Breast epithelium (tissue), 3 donors: Measurements from ENCODE around the gene STRA8.

ENCODE experiments used
- POLR2A ChIP-seq: fragments of 450-650 bp; IDR thresholded peaks from one replicate; pipeline ENCODE4 v1.6.1; 2016; ENCODE audit warnings: antibody characterized with exemption, mild to moderate bottlenecking, moderate library complexity
- POLR2AphosphoS5 ChIP-seq, 3 donors: sonication (generic); formaldehyde crosslinking; IDR thresholded peaks; one replicate each; pipeline ENCODE4 v1.6.1; 2017; ENCODE audit warnings: antibody characterized with exemption in 3 of 3
- TF ChIP-seq, protein P1 (sequence below), 3 donors: fragments of 450-650 bp; IDR thresholded peaks; one replicate each; pipeline ENCODE4 v1.5.1; 2016 to 2017; ENCODE audit warnings: antibody characterized with exemption in 3 of 3, mild to moderate bottlenecking in 3 of 3, moderate library complexity in 3 of 3

DNA sequence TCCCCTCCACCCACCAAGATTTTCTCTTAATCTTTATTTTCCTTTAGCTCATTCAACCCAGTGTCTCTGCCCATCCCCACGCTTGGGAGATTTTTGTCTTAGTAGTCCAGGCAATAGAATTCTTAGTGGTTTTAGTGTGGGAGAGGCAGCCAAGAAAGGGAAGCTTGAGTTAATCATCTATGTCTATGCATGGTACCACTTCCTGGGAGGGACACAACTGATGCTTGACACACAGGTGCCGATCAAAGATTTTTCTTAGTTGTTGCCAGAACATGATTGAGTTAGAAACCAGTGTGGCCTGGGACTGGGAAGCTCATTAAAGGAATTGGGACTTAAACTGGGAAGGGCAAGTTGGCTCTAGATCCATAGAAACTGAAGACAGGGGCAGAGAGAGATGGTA, 3.1 kb downstream of the STRA8 start:
- TF ChIP-seq POLR2A (no peak), POLR2AphosphoS5 (IDR thresholded peaks at IDR 0.05) (no peak)
- TF ChIP-seq, protein P1, sequence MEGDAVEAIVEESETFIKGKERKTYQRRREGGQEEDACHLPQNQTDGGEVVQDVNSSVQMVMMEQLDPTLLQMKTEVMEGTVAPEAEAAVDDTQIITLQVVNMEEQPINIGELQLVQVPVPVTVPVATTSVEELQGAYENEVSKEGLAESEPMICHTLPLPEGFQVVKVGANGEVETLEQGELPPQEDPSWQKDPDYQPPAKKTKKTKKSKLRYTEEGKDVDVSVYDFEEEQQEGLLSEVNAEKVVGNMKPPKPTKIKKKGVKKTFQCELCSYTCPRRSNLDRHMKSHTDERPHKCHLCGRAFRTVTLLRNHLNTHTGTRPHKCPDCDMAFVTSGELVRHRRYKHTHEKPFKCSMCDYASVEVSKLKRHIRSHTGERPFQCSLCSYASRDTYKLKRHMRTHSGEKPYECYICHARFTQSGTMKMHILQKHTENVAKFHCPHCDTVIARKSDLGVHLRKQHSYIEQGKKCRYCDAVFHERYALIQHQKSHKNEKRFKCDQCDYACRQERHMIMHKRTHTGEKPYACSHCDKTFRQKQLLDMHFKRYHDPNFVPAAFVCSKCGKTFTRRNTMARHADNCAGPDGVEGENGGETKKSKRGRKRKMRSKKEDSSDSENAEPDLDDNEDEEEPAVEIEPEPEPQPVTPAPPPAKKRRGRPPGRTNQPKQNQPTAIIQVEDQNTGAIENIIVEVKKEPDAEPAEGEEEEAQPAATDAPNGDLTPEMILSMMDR (IDR thresholded peaks at IDR 0.05), result no peak
